GM12873 (cell line): ENCODE results near the gene IRF3.

Experiments
- CTCF ChIP-seq: IDR thresholded peaks from 2 replicates; pipeline ENCODE4 v1.5.1; 2012; ENCODE audit warnings: low read depth, mild to moderate bottlenecking, moderate library complexity, low read length, control low read depth; ENCODE audit not compliant: insufficient read depth; ENCODE audit errors: missing control alignments

IRF3 gene

GRCh38 chr19:49690656-49691242 lies 25.1 kb upstream of the IRF3 start, which contains the start of gene CPT1C:
Gene CPT1C, plus strand, starts transcription at chr19:49691116. Its CDS starts 1,137 bp downstream, at chr19:49692253.
- TF ChIP-seq CTCF, result no peak

GRCh38 chr19:49690079-49690655 lies 24.5 kb upstream of the IRF3 start:
- no peak for TF ChIP-seq CTCF

DNA sequence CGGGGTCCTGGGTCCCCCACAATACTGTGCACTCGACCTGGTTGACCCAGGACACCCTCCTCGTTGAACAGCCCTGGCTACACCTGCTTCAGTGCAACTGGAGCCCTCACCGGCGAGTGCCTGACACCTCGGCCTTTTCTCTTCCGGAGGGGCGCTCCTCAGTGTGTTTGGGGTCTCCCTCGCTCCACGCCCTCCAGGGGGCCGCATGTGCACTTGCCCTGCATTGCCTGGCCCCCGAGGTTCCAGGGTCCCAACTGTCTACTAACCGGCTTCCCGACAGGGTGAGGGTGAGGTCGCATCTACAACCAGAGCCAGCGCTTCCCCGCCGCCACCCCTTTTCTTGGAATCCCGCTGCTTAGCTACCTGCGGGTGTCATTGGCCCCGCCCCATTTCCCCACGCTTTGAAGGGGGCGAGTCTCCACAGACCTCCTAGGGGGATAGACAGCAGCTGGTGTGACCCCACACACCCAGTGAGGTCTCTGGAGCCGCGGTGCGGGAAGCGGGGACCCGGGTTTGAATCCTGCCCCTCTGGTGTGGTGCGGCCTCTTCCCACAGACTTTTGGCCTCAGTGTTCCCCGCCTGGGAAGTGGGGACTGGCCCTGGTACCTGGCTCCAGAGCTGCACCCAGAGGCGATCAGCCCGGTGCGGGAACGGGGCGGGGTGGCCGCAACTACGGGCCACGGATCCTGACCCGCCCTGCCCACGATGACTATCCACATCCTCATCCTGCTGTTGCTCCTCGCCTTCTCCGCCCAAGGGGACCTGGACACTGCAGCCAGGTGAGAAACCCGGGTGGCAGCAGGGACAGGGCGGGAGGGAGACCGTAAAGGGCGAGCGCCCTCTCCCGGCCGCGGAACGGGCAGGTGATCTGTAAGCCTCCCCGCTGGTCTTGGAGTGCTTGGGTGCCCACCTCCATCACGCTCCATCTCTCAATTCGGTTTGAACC lies 23.7 kb upstream of the IRF3 start, which contains the start of gene ADM5:
Gene ADM5, plus strand, starts transcription at position 462 of the 946 bp plus-strand sequence. Its CDS starts 244 bp downstream, at position 706.
- TF ChIP-seq CTCF, result peak; percentile 26

DNA sequence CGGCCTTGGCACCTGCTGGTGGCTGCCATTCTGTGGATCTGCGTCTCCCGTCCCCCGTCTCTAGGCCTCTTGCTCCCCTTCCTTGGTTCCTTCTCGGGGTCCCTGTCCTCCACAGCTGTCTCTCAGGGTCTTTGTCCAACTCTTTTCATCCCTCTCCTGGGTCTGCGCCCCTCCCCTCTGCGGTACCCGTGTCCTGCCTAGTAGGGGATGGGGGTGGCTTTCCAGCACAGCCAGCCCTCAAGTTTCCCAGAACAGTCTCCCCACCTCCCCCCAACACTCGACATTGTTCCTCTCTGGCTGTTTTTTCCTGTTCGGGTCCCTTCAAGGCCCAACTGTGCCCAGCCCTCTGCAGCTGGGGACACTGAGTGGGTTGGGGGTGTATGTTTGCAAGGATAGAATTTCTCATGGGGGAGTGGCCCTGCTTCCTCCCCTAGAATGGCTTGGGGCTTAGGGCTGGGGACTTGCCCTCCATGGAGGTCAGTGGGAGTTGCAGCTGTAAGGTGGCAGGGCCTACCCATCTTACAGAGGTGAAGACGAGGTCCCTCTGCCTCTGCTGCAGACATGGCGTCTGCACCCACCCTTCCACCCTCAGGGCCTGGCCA lies 23.0 kb upstream of the IRF3 start:
- TF ChIP-seq CTCF, result no peak

GRCh38 chr19:49687566-49688316 lies 22.1 kb upstream of the IRF3 start:
- no peak for TF ChIP-seq CTCF

DNA sequence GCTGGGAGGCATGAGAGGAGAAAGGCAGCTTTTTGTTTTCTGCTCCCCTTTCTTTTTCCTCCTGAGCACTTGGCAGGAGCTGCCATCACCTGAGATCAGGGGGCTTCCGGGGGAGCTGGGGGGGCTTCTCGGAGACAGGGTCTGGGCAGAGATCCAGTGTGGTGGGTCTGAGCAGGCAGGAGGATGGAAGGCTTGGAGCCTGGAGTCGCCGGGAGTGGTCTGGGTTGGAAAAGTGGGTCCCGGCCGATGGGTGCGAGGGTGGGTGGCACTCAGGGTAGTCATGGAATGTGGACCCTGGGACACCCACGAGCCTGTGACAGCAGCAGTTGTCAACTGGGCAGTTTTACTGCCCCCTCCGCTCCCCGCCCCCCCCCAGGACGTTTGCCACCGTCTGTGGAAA lies 21.5 kb upstream of the IRF3 start:
- no peak for TF ChIP-seq CTCF
